HepG2 (cell line): ENCODE measurements around the gene PRKCD. TPM values are rescaled to one million over a fixed set of nuclear protein-coding genes. Genes with fewer than 3 reads are reported as not detected.

Experiments used
- ATAC-seq: fragments of 200-7000 bp; cut with Tn5 transposase; 3 replicates; pipeline ENCODE4 v1.9.1; 2020; ENCODE audit warnings: mild to moderate bottlenecking, moderate library complexity
- BruUV-seq: library from RNA; stranded (reverse); fragments of 400-500 nt; replicated peaks from 2 replicates; lab custom pipeline; 2021; lab: Mats Ljungman, UMichigan
- CTCF ChIA-PET: fragments of 300-600 bp; formaldehyde crosslinking; extraction: SDS; loops from one replicate; lab custom pipeline; 2021; ENCODE audit warnings: low total read pairs, inconsistent platforms, low intra/inter-chr PET ratio; lab: Yijun Ruan, JAX
- POLR2A ChIA-PET: fragments of 350-600 bp; sonication (Branson Sonifier 250); formaldehyde crosslinking; loops from one replicate; lab custom pipeline; 2020; ENCODE audit warnings: antibody characterized with exemption, inconsistent platforms; lab: Yijun Ruan, JAX
- DNase-seq: peaks from one replicate; pipeline ENCODE4 v3.0.0-alpha.2; 2015; ENCODE audit warnings: low spot score
- FAIRE-seq: peaks from 3 replicates; lab custom pipeline; 2011; peaks lifted over from hg19 to GRCh38; lab: Jason Lieb, UNC
- H2AFZ ChIP-seq: one replicate; pipeline ENCODE4 v1.6.1; 2011; ENCODE audit warnings: low read length, inconsistent platforms
- H3K27ac ChIP-seq: fragments of 300-600 bp; 3 replicates; pipeline ENCODE4 v1.8.0; 2011; ENCODE audit warnings: mixed run types, mild to moderate bottlenecking, mixed read lengths, low read length, inconsistent platforms; ENCODE audit not compliant: insufficient read depth; ENCODE audit errors: extremely low read length
- H3K27me3 ChIP-seq, 2 experiments: fragments of 200-600 bp in 1 of 2; 2 replicates in 1 of 2; 3 replicates in 1 of 2; pipeline versions ENCODE4 v1.6.0 to v1.8.0; 2011; ENCODE audit warnings: low read length in 2 of 2, mild to moderate bottlenecking in 2 of 2, moderate library complexity in 2 of 2, inconsistent platforms in 1 of 2; ENCODE audit not compliant: insufficient read depth in 2 of 2, control insufficient read depth in 1 of 2
- H3K36me3 ChIP-seq, 2 experiments: fragments of 200-600 bp in 1 of 2; replicated peaks in 1 of 2; 2 replicates in 1 of 2; 3 replicates in 1 of 2; pipeline versions ENCODE4 v1.5.1 to v1.8.0; 2011; ENCODE audit warnings: low read length in 2 of 2, inconsistent platforms in 1 of 2; ENCODE audit not compliant: insufficient read depth in 2 of 2, control insufficient read depth in 1 of 2
- H3K4me1 ChIP-seq: 2 replicates; pipeline ENCODE4 v1.5.1; 2012; ENCODE audit warnings: low read length, inconsistent platforms; ENCODE audit not compliant: insufficient read depth
- H3K4me2 ChIP-seq: 2 replicates; pipeline ENCODE4 v1.6.0; 2011; ENCODE audit warnings: low read depth, low read length, inconsistent platforms
- H3K4me3 ChIP-seq, 3 experiments: fragments of 200-600 bp in 1 of 3; sonication (generic), shearing (Covaris generic) in 1 of 3; replicated peaks in 1 of 3; 2 replicates each; pipeline ENCODE4 v1.5.1; 2011 to 2016; ENCODE audit warnings: low read length in 3 of 3, inconsistent platforms in 2 of 3, low read depth in 2 of 3, mild to moderate bottlenecking in 2 of 3, control low read depth in 1 of 3, mixed read lengths in 1 of 3; ENCODE audit not compliant: insufficient read depth in 1 of 3
- H3K79me2 ChIP-seq: one replicate; pipeline ENCODE4 v1.6.1; 2011; ENCODE audit warnings: low read length, inconsistent platforms; ENCODE audit not compliant: insufficient read depth
- H3K9ac ChIP-seq: 2 replicates; pipeline ENCODE4 v1.6.0; 2011; ENCODE audit warnings: mild to moderate bottlenecking, low read depth, low read length, inconsistent platforms; ENCODE audit not compliant: insufficient read depth
- H3K9me3 ChIP-seq: 2 replicates; pipeline ENCODE4 v1.5.1; 2012; ENCODE audit warnings: mild to moderate bottlenecking, low read length
- H4K20me1 ChIP-seq: 2 replicates; pipeline ENCODE4 v1.6.0; 2011; ENCODE audit warnings: inconsistent platforms, mild to moderate bottlenecking, low read length, moderate library complexity; ENCODE audit not compliant: insufficient read depth
- KDM3A ChIP-seq: IDR thresholded peaks from 2 replicates; pipeline ENCODE4 v1.6.1; 2018; ENCODE audit warnings: low read depth, missing compliant biosample characterization
- WGBS: methylation state at CpG from one replicate; pipeline ENCODE4 v1.1.6; 2017; ENCODE audit warnings: low lambda C conversion rate; 5-methylcytosine and 5-hydroxymethylcytosine counted together
- in situ Hi-C: cut with HindIII; loops from 2 replicates; pipeline ENCODE4 v1.10.0; 2017; ENCODE audit warnings: low pct_unique_long_range_greater_than_20kb; ENCODE audit not compliant: extremely low pct_ligation_motif_present
- intact Hi-C: fragments of 100-400 bp; cut with micrococcal nuclease; formaldehyde crosslinking; loops from one replicate; pipeline ENCODE4 v1.10.0; 2022; ENCODE audit not compliant: unreplicated experiment
- polyA plus RNA-seq, 8 experiments: library from polyadenylated mRNA; depleted of rRNA in 3 of 8; stranded (reverse) in 7 of 8; unstranded in 1 of 8; fragments of >200 nt; fragmentation: Illumina TruSeq in 4 of 8; extraction: Trizol in 4 of 8; gene quantifications; 2 replicates each; pipeline versions ENCODE4 v1.2.1 to v1.2.3, GENCODE V29; 2011 to 2016; ENCODE audit warnings: low read depth in 4 of 8, missing spikeins in 1 of 8, mixed read lengths in 1 of 8; ENCODE audit not compliant: insufficient read depth in 1 of 8
- total RNA-seq, 5 experiments: library from RNA; depleted of rRNA; stranded (reverse); fragments of >200 nt; fragmentation: Illumina TruSeq; extraction: Trizol; gene quantifications; 2 replicates each; pipeline ENCODE4 v1.2.3, GENCODE V29; 2016; ENCODE audit warnings: low read depth in 1 of 5
- TF ChIP-seq, protein P1 (sequence below): sonication (generic); formaldehyde crosslinking; IDR thresholded peaks from 2 replicates; pipeline ENCODE4 v1.5.0; 2020; ENCODE audit warnings: missing genetic modification reagents
- TF ChIP-seq, protein P2 (sequence below): sonication (generic); formaldehyde crosslinking; IDR thresholded peaks from 2 replicates; pipeline ENCODE4 v1.4.0; 2020; ENCODE audit warnings: mild to moderate bottlenecking, missing genetic modification reagents
- TF ChIP-seq, protein P3 (sequence below): sonication (generic); formaldehyde crosslinking; IDR thresholded peaks from one replicate; pipeline ENCODE4 v1.5.1; 2020; ENCODE audit warnings: mild to moderate bottlenecking, missing genetic modification reagents; ENCODE audit errors: not compliant biosample characterization

The PRKCD gene
- total and polyA plus RNA-seq, 2 of the 13 experiments (the other 11 are each of a cell fraction or from before 2014, with no cell fraction given): 1.6 to 40.7 TPM

DNA sequence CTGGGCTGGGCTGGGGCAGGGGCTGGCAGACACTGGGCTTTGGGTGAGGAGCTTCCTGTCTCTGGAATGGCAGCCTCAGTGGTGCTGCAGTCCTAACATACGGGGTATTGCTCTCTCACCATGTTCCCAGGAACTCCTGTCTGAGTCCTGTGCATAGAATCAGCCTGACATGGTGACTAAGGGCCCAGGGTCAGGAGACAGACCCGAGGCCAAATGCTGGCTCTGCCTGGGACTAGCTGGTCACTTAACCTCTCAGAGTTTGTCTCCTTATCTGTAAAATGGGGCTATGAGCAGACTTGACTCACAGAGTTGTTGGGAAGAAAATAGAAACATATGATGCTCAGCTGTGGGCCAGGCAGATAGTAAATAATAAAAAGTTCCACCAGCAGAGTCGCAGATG lies 28.3 kb downstream of the PRKCD start:
- peaks cover 5% of the 10 kb centered on the region; the same call in 1 of the 2 replicates for H3K4me1 ChIP-seq
- in situ Hi-C loops: no loop called here
- DNase-seq (no peak), ATAC-seq (no peak), FAIRE-seq (no peak)
- intact Hi-C loops: no loop called here
- WGBS: 88% methylated on average over 2 of the region's 3 CpGs
- ChIA-PET CTCF (no interaction called here), POLR2A (no interaction called here)
- H3K27me3 ChIP-seq: no peaks in the 10 kb centered on the region
- H3K27ac ChIP-seq: no peak overlapping the region
- H3K4me2 ChIP-seq: no peak overlapping the region
- H3K9ac ChIP-seq: no peak overlapping the region
- no TSS peak for BruUV-seq
- peaks cover 18 to 58% of the 10 kb centered on the region in 2 experiments; a peak in 4 of 5 replicates for H3K36me3 ChIP-seq
- no peaks in the 10 kb centered on the region for H3K79me2 ChIP-seq
- no peaks in the 10 kb centered on the region for H3K9me3 ChIP-seq
- no peak overlapping the region for H3K4me3 ChIP-seq
- no peaks in the 10 kb centered on the region for H4K20me1 ChIP-seq
- no peak overlapping the region for H2AFZ ChIP-seq
- TF ChIP-seq, protein P1, sequence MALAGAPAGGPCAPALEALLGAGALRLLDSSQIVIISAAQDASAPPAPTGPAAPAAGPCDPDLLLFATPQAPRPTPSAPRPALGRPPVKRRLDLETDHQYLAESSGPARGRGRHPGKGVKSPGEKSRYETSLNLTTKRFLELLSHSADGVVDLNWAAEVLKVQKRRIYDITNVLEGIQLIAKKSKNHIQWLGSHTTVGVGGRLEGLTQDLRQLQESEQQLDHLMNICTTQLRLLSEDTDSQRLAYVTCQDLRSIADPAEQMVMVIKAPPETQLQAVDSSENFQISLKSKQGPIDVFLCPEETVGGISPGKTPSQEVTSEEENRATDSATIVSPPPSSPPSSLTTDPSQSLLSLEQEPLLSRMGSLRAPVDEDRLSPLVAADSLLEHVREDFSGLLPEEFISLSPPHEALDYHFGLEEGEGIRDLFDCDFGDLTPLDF (CRISPR knock-in tag): no peak
- TF ChIP-seq, protein P2, sequence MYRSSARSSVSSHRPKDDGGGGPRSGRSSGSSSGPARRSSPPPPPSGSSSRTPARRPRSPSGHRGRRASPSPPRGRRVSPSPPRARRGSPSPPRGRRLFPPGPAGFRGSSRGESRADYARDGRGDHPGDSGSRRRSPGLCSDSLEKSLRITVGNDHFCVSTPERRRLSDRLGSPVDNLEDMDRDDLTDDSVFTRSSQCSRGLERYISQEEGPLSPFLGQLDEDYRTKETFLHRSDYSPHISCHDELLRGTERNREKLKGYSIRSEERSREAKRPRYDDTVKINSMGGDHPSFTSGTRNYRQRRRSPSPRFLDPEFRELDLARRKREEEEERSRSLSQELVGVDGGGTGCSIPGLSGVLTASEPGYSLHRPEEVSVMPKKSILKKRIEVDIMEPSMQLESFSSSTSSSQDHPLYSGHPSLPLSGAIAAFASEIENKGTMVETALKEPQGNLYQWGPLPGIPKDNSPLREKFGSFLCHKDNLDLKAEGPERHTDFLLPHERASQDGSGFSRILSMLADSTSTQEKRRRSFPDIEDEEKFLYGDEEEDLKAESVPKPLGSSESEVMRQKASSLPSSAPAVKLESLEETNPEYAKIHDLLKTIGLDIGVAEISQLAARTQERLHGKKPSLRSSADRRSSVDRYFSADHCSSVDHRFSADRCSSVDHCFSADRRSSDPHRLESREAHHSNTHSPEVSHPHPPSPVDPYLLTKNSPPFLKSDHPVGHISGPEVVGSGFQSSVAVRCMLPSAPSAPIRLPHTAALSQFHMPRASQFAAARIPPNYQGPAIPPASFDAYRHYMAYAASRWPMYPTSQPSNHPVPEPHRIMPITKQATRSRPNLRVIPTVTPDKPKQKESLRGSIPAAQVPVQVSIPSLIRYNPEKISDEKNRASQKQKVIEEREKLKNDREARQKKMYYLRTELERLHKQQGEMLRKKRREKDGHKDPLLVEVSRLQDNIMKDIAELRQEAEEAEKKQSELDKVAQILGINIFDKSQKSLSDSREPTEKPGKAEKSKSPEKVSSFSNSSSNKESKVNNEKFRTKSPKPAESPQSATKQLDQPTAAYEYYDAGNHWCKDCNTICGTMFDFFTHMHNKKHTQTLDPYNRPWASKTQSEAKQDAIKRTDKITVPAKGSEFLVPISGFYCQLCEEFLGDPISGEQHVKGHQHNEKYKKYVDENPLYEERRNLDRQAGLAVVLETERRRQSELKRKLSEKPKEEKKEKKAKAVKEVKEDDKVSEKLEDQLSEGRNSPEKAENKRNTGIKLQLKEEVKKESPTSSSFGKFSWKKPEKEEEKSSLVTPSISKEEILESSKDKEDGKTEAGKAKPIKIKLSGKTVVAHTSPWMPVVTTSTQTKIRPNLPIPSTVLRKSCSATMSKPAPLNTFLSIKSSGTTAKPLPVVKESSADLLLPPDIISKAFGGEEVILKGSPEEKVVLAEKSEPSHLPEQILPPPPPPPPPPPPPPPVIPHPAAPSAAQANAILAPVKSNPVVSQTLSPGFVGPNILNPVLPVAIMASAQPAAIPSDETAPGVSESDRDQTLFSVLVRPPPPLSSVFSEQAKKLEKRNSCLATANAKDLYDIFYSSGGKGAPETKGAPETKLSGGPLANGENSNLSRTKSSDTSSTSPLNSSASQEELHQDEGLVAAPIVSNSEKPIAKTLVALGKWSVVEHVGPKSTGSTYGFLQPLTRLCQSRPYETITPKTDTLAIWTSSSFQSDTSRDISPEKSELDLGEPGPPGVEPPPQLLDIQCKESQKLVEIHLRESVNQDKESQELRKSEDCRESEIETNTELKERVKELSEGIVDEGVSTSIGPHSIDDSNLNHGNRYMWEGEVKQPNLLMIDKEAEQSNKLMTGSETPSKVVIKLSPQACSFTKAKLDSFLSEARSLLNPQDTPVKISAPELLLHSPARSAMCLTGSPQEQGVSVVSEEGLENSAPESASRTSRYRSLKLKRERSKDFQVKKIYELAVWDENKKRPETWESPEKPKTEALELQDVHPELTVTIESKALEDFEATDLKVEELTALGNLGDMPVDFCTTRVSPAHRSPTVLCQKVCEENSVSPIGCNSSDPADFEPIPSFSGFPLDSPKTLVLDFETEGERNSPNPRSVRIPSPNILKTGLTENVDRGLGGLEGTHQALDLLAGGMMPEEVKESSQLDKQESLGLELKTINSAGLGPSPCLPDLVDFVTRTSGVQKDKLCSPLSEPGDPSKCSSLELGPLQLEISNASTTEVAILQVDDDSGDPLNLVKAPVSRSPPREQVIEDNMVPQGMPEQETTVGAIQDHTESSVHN (CRISPR knock-in tag): no peak
- TF ChIP-seq, protein P3, sequence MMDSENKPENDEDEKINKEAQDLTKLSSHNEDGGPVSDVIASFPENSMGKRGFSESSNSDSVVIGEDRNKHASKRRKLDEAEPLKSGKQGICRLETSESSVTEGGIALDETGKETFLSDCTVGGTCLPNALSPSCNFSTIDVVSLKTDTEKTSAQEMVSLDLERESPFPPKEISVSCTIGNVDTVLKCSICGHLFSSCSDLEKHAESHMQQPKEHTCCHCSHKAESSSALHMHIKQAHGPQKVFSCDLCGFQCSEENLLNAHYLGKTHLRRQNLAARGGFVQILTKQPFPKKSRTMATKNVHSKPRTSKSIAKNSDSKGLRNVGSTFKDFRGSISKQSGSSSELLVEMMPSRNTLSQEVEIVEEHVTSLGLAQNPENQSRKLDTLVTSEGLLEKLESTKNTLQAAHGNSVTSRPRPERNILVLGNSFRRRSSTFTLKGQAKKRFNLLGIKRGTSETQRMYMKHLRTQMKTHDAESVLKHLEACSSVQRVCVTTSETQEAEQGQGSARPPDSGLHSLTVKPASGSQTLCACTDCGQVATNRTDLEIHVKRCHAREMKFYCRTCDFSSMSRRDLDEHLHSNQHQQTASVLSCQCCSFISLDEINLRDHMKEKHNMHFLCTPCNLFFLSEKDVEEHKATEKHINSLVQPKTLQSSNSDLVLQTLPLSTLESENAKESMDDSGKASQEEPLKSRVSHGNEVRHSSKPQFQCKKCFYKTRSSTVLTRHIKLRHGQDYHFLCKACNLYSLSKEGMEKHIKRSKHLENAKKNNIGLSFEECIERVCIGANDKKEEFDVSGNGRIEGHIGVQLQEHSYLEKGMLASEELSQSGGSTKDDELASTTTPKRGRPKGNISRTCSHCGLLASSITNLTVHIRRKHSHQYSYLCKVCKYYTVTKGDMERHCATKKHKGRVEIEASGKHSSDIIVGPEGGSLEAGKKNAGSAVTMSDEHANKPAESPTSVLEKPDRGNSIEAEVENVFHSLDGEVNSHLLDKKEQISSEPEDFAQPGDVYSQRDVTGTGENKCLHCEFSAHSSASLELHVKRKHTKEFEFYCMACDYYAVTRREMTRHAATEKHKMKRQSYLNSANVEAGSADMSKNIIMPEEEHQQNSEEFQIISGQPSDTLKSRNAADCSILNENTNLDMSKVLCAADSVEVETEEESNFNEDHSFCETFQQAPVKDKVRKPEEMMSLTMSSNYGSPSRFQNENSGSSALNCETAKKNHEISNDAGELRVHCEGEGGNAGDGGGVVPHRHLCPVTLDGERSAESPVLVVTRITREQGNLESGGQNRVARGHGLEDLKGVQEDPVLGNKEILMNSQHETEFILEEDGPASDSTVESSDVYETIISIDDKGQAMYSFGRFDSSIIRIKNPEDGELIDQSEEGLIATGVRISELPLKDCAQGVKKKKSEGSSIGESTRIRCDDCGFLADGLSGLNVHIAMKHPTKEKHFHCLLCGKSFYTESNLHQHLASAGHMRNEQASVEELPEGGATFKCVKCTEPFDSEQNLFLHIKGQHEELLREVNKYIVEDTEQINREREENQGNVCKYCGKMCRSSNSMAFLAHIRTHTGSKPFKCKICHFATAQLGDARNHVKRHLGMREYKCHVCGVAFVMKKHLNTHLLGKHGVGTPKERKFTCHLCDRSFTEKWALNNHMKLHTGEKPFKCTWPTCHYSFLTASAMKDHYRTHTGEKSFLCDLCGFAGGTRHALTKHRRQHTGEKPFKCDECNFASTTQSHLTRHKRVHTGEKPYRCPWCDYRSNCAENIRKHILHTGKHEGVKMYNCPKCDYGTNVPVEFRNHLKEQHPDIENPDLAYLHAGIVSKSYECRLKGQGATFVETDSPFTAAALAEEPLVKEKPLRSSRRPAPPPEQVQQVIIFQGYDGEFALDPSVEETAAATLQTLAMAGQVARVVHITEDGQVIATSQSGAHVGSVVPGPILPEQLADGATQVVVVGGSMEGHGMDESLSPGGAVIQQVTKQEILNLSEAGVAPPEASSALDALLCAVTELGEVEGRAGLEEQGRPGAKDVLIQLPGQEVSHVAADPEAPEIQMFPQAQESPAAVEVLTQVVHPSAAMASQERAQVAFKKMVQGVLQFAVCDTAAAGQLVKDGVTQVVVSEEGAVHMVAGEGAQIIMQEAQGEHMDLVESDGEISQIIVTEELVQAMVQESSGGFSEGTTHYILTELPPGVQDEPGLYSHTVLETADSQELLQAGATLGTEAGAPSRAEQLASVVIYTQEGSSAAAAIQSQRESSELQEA: no peak
- TF ChIP-seq KDM3A: no peak
